HEK293 (cell line): ENCODE data around the gene CDC25C.

Source experiments
- CTCF ChIA-PET: fragments of 350-600 bp; formaldehyde crosslinking; extraction: SDS; loops from one replicate; lab custom pipeline; 2021; ENCODE audit warnings: antibody characterized with exemption; lab: Yijun Ruan, JAX
- POLR2A ChIA-PET: fragments of 300-600 bp; formaldehyde crosslinking; extraction: SDS; loops from one replicate; lab custom pipeline; 2020; ENCODE audit warnings: antibody characterized with exemption, inconsistent platforms; lab: Yijun Ruan, JAX
- H3K27ac ChIP-seq: fragments of 200-500 bp; sonication (Bioruptor generic); 2 replicates; pipeline ENCODE4 v1.5.1; 2014; ENCODE audit warnings: low read depth, low read length, control low read depth, inconsistent platforms; ENCODE audit errors: extremely low read depth
- H3K36me3 ChIP-seq, 2 experiments: fragments of 200-500 bp in 1 of 2; sonication (Bioruptor generic) in 1 of 2; 1 replicate in 1 of 2; 2 replicates in 1 of 2; pipeline ENCODE4 v1.5.1; 2014 to 2017; ENCODE audit warnings: inconsistent platforms in 2 of 2, low read length in 2 of 2; ENCODE audit not compliant: control insufficient read depth in 2 of 2, insufficient read depth in 1 of 2
- H3K4me1 ChIP-seq: fragments of 200-500 bp; sonication (Bioruptor generic); 2 replicates; pipeline ENCODE4 v1.5.1; 2014; ENCODE audit warnings: mild to moderate bottlenecking, low read length, inconsistent platforms; ENCODE audit not compliant: control insufficient read depth, insufficient read depth
- H3K4me3 ChIP-seq: 2 replicates; pipeline ENCODE4 v1.5.1; 2011; ENCODE audit warnings: low read depth, mild to moderate bottlenecking, control low read depth, low read length, moderate library complexity
- H3K9me3 ChIP-seq: fragments of 200-500 bp; sonication (Bioruptor generic); 2 replicates; pipeline ENCODE4 v1.5.1; 2014; ENCODE audit warnings: low read depth, low read length, inconsistent platforms; ENCODE audit not compliant: control insufficient read depth, insufficient read depth
- AEBP2 ChIP-seq: fragments of 450-650 bp; formaldehyde crosslinking; IDR thresholded peaks from 2 replicates; pipeline ENCODE4 v1.5.1; 2016; ENCODE audit warnings: missing biosample characterization, missing genetic modification characterization, borderline replicate concordance
- EGR2 ChIP-seq: fragments of 450-650 bp; formaldehyde crosslinking; IDR thresholded peaks from 2 replicates; pipeline ENCODE4 v1.5.1; 2016; ENCODE audit warnings: low read depth, missing biosample characterization, missing genetic modification characterization
- GLIS1 ChIP-seq: fragments of 450-650 bp; formaldehyde crosslinking; IDR thresholded peaks from 2 replicates; pipeline ENCODE4 v1.5.1; 2016; ENCODE audit warnings: missing biosample characterization, missing genetic modification characterization
- KLF10 ChIP-seq: fragments of 450-650 bp; IDR thresholded peaks from 2 replicates; pipeline ENCODE4 v1.5.1; 2018; ENCODE audit warnings: missing biosample characterization, mild to moderate bottlenecking, missing genetic modification characterization
- MYNN ChIP-seq: fragments of 450-650 bp; formaldehyde crosslinking; IDR thresholded peaks from 2 replicates; pipeline ENCODE4 v1.5.1; 2016; ENCODE audit warnings: missing biosample characterization, missing genetic modification characterization, borderline replicate concordance
- MZF1 ChIP-seq: fragments of 450-650 bp; formaldehyde crosslinking; IDR thresholded peaks from 2 replicates; pipeline ENCODE4 v1.5.1; 2017; ENCODE audit warnings: missing biosample characterization, missing genetic modification characterization, borderline replicate concordance
- PRDM6 ChIP-seq: fragments of 450-650 bp; formaldehyde crosslinking; IDR thresholded peaks from 2 replicates; pipeline ENCODE4 v1.5.1; 2017; ENCODE audit warnings: missing biosample characterization, missing genetic modification characterization
- RBAK ChIP-seq: fragments of 450-650 bp; formaldehyde crosslinking; IDR thresholded peaks from 2 replicates; pipeline ENCODE4 v1.5.1; 2016; ENCODE audit warnings: missing biosample characterization, missing genetic modification characterization
- YY2 ChIP-seq: fragments of 450-650 bp; formaldehyde crosslinking; IDR thresholded peaks from 2 replicates; pipeline ENCODE4 v1.5.1; 2016; ENCODE audit warnings: missing biosample characterization, missing genetic modification characterization
- ZBTB26 ChIP-seq: fragments of 450-650 bp; formaldehyde crosslinking; optimal IDR thresholded peaks from 2 replicates; pipeline ENCODE3; 2016; ENCODE audit warnings: missing biosample characterization, mild to moderate bottlenecking, missing genetic modification characterization
- ZEB2 ChIP-seq: fragments of 450-650 bp; formaldehyde crosslinking; IDR thresholded peaks from 2 replicates; pipeline ENCODE4 v1.5.1; 2016; ENCODE audit warnings: missing biosample characterization, missing genetic modification characterization
- ZFHX2 ChIP-seq: fragments of 450-650 bp; formaldehyde crosslinking; conservative IDR thresholded peaks from 2 replicates; pipeline ENCODE4 v1.5.1; 2016; ENCODE audit warnings: missing biosample characterization, missing genetic modification characterization
- ZNF112 ChIP-seq: fragments of 450-650 bp; formaldehyde crosslinking; IDR thresholded peaks from 2 replicates; pipeline ENCODE4 v1.5.0; 2017; ENCODE audit warnings: missing biosample characterization, missing genetic modification characterization
- ZNF175 ChIP-seq: fragments of 450-650 bp; formaldehyde crosslinking; IDR thresholded peaks from 2 replicates; pipeline ENCODE4 v1.5.1; 2016; ENCODE audit warnings: missing biosample characterization, missing genetic modification characterization
- ZNF211 ChIP-seq: fragments of 450-650 bp; formaldehyde crosslinking; IDR thresholded peaks from 2 replicates; pipeline ENCODE4 v1.5.1; 2016; ENCODE audit warnings: low read depth, missing biosample characterization, missing genetic modification characterization
- ZNF221 ChIP-seq: fragments of 450-650 bp; formaldehyde crosslinking; IDR thresholded peaks from 2 replicates; pipeline ENCODE4 v1.5.1; 2017; ENCODE audit warnings: missing biosample characterization, missing genetic modification characterization, borderline replicate concordance
- ZNF239 ChIP-seq: fragments of 450-650 bp; formaldehyde crosslinking; IDR thresholded peaks from 2 replicates; pipeline ENCODE4 v1.5.1; 2016; ENCODE audit warnings: missing biosample characterization, missing genetic modification characterization
- ZNF311 ChIP-seq: fragments of 450-650 bp; formaldehyde crosslinking; IDR thresholded peaks from 2 replicates; pipeline ENCODE4 v1.5.1; 2017; ENCODE audit warnings: missing biosample characterization, missing genetic modification characterization, borderline replicate concordance
- ZNF37A ChIP-seq: fragments of 450-650 bp; IDR thresholded peaks from 2 replicates; pipeline ENCODE4 v1.5.1; 2018; ENCODE audit warnings: missing biosample characterization, missing genetic modification characterization
- ZNF394 ChIP-seq: fragments of 450-650 bp; formaldehyde crosslinking; IDR thresholded peaks from 2 replicates; pipeline ENCODE4 v1.5.1; 2016; ENCODE audit warnings: missing biosample characterization, missing genetic modification characterization, mild to moderate bottlenecking, moderate library complexity, borderline replicate concordance
- ZNF473 ChIP-seq: fragments of 450-650 bp; formaldehyde crosslinking; IDR thresholded peaks from 2 replicates; pipeline ENCODE4 v1.5.1; 2017; ENCODE audit warnings: missing biosample characterization, missing genetic modification characterization
- ZNF561 ChIP-seq: fragments of 450-650 bp; IDR thresholded peaks from 2 replicates; pipeline ENCODE4 v1.5.1; 2018; ENCODE audit warnings: missing biosample characterization, missing genetic modification characterization, borderline replicate concordance
- ZNF621 ChIP-seq: fragments of 450-650 bp; formaldehyde crosslinking; IDR thresholded peaks from 2 replicates; pipeline ENCODE4 v1.5.1; 2017; ENCODE audit warnings: missing biosample characterization, missing genetic modification characterization
- ZNF624 ChIP-seq: fragments of 450-650 bp; formaldehyde crosslinking; IDR thresholded peaks from 2 replicates; pipeline ENCODE4 v1.5.1; 2017; ENCODE audit warnings: missing biosample characterization, missing genetic modification characterization
- ZNF692 ChIP-seq: fragments of 450-650 bp; formaldehyde crosslinking; IDR thresholded peaks from 2 replicates; pipeline ENCODE4 v1.5.1; 2016; ENCODE audit warnings: missing biosample characterization, missing genetic modification characterization
- ZNF768 ChIP-seq: fragments of 450-650 bp; formaldehyde crosslinking; IDR thresholded peaks from 2 replicates; pipeline ENCODE4 v1.5.1; 2018; ENCODE audit warnings: missing biosample characterization, mild to moderate bottlenecking, missing genetic modification characterization
- ZNF776 ChIP-seq: fragments of 450-650 bp; formaldehyde crosslinking; IDR thresholded peaks from 2 replicates; pipeline ENCODE4 v1.5.0; 2017; ENCODE audit warnings: missing biosample characterization, missing genetic modification characterization, borderline replicate concordance
- ZSCAN16 ChIP-seq: fragments of 450-650 bp; formaldehyde crosslinking; IDR thresholded peaks from 2 replicates; pipeline ENCODE4 v1.5.1; 2016; ENCODE audit warnings: missing biosample characterization, missing genetic modification characterization
- ZSCAN23 ChIP-seq: fragments of 450-650 bp; formaldehyde crosslinking; IDR thresholded peaks from 2 replicates; pipeline ENCODE4 v1.5.1; 2016; ENCODE audit warnings: missing biosample characterization, missing genetic modification characterization

The CDC25C gene

GRCh38 chr5:138246334-138246733 lies 85.3 kb downstream of the CDC25C start (continued):
- TF ChIP-seq RBAK (tag by site-specific recombination) (no peak), ZNF112 (tag by site-specific recombination) (no peak), PRDM6 (tag by site-specific recombination) (no peak), MYNN (tag by site-specific recombination) (no peak), ZBTB26 (no peak), ZNF211 (tag by site-specific recombination) (no peak), ZNF175 (tag by site-specific recombination) (no peak)

- ChIA-PET POLR2A (no interaction called here), CTCF (interaction anchor here (1.7 kb wide), 1 partner anchor 37 kb away, joined by 4 read pairs; no protein-coding TSS in a partner anchor)
- H3K4me1 ChIP-seq = peaks cover 6% of the 10 kb centered on the region; the same call in 1 of the 2 replicates
- TF ChIP-seq ZSCAN23 (tag by site-specific recombination) = no peak
- no peak for TF ChIP-seq ZSCAN16
- TF ChIP-seq ZNF221 (tag by site-specific recombination) = no peak
- no peak for TF ChIP-seq ZNF624 (tag by site-specific recombination)
- no peak for TF ChIP-seq ZNF621
- no peak for TF ChIP-seq ZNF311 (tag by site-specific recombination)
- no peak for TF ChIP-seq ZNF394 (tag by site-specific recombination)
- no peak for TF ChIP-seq AEBP2 (tag by site-specific recombination)
- TF ChIP-seq KLF10 (tag by site-specific recombination) = no peak
- TF ChIP-seq ZNF37A = no peak
- H3K36me3 ChIP-seq = no peaks in the 10 kb centered on the region
- no peak overlapping the region for H3K4me3 ChIP-seq
- no peaks in the 10 kb centered on the region for H3K9me3 ChIP-seq
- no peak overlapping the region for H3K27ac ChIP-seq
Measured at GRCh38 chr5:138245717-138246116, 85.9 kb downstream of the CDC25C start.

- Histone ChIP-seq H3K4me3 (no peak overlapping the region), H3K4me1 (peaks cover 6% of the 10 kb centered on the region; the same call in 1 of the 2 replicates), H3K36me3 (no peaks in the 10 kb centered on the region), H3K9me3 (no peaks in the 10 kb centered on the region), H3K27ac (no peak overlapping the region)
- CTCF ChIA-PET = interaction anchor here (0.8 to 1.6 kb wide), 5 partner anchors 12 to 208 kb away, joined by 3 to 12 read pairs (median 3); partner anchors contain the start of gene KDM3B
- POLR2A ChIA-PET = no interaction called here
- TF ChIP-seq MZF1 (tag by site-specific recombination) = no peak
- TF ChIP-seq YY2 (tag by site-specific recombination) = 0 out of 2 replicates have a peak, but pooled peaks have one; percentile 37
- no peak for TF ChIP-seq ZNF776 (tag by site-specific recombination)
- TF ChIP-seq ZNF768 (tag by site-specific recombination) = no peak
- TF ChIP-seq ZNF473 (tag by site-specific recombination) = no peak
- TF ChIP-seq EGR2 = peak; percentile 74
- peak; percentile 79 for TF ChIP-seq ZNF692 (tag by site-specific recombination)
- TF ChIP-seq ZNF561 (tag by site-specific recombination) = no peak
- no peak for TF ChIP-seq ZEB2 (tag by site-specific recombination)
- TF ChIP-seq ZNF239 = no peak
- peak; percentile 66 for TF ChIP-seq ZFHX2
- TF ChIP-seq GLIS1 (tag by site-specific recombination) = peak; percentile 57
Measured at GRCh38 chr5:138243794-138244193, 87.8 kb downstream of the CDC25C start.
